Nephron (organoid): ENCODE measurements around the gene SEC61A2.

ENCODE experiments used
- H3K27ac Mint-ChIP-seq, 3 experiments: 2 replicates each; pipeline ENCODE4 v1.8.0; 2020; ENCODE audit warnings: mixed read lengths in 3 of 3, mild to moderate bottlenecking in 2 of 3, moderate library complexity in 1 of 3
- H3K27me3 Mint-ChIP-seq: 2 replicates; pipeline ENCODE4 v1.8.0; 2021; ENCODE audit warnings: low read depth, mild to moderate bottlenecking, moderate library complexity, mixed read lengths
- H3K36me3 Mint-ChIP-seq: 2 replicates; pipeline ENCODE4 v1.8.0; 2020; ENCODE audit warnings: low read depth, mixed read lengths
- H3K4me1 Mint-ChIP-seq: 2 replicates; pipeline ENCODE4 v1.8.0; 2020; ENCODE audit warnings: mixed read lengths
- H3K4me3 Mint-ChIP-seq, 3 experiments: 2 replicates each; pipeline ENCODE4 v1.8.0; 2020; ENCODE audit warnings: mild to moderate bottlenecking in 3 of 3, mixed read lengths in 3 of 3, moderate library complexity in 2 of 3
- H3K9me3 Mint-ChIP-seq: 2 replicates; pipeline ENCODE4 v1.8.0; 2020; ENCODE audit warnings: mixed read lengths
- CTCF ChIP-seq, 3 experiments: fragments of 200-600 bp; sonication (generic); IDR thresholded peaks; one replicate each; pipeline ENCODE4 v1.5.0; 2021; ENCODE audit warnings: antibody characterized with exemption in 3 of 3; ENCODE audit not compliant: unreplicated experiment in 3 of 3

Gene SEC61A2

GRCh38 chr10:12180221-12180974 is 50.9 kb downstream of the SEC61A2 start:
- no peak for TF ChIP-seq CTCF (IDR thresholded peaks at IDR 0.05; ENCODE audit: unreplicated experiment in 3 of 3)
- Mint-ChIP-seq H3K9me3 (no peaks in the 10 kb centered on the region), H3K27ac (no peak overlapping the region), H3K4me1 (no peaks in the 10 kb centered on the region), H3K27me3 (no peaks in the 10 kb centered on the region), H3K36me3 (peaks cover 37% of the 10 kb centered on the region), H3K4me3 (no peak overlapping the region)

GRCh38 chr10:12181065-12181775 is 51.7 kb downstream of the SEC61A2 start:
- Mint-ChIP-seq H3K36me3 (peaks cover 46% of the 10 kb centered on the region), H3K4me1 (no peaks in the 10 kb centered on the region), H3K9me3 (no peaks in the 10 kb centered on the region), H3K27ac (no peak overlapping the region), H3K27me3 (no peaks in the 10 kb centered on the region), H3K4me3 (no peak overlapping the region)
- no peak for TF ChIP-seq CTCF (IDR thresholded peaks at IDR 0.05; ENCODE audit: unreplicated experiment in 3 of 3)

GRCh38 chr10:12184165-12184564 is 54.7 kb downstream of the SEC61A2 start:
- Mint-ChIP-seq H3K36me3 (peaks cover 47% of the 10 kb centered on the region), H3K9me3 (no peaks in the 10 kb centered on the region), H3K4me3 (no peak overlapping the region), H3K27me3 (no peaks in the 10 kb centered on the region), H3K4me1 (no peaks in the 10 kb centered on the region), H3K27ac (no peak overlapping the region)
- no peak for TF ChIP-seq CTCF (IDR thresholded peaks at IDR 0.05; ENCODE audit: unreplicated experiment in 3 of 3)

- no peak overlapping the region for H3K27ac Mint-ChIP-seq
- H3K4me3 Mint-ChIP-seq, result no peak overlapping the region
- no peak for TF ChIP-seq CTCF (IDR thresholded peaks at IDR 0.05; ENCODE audit: unreplicated experiment in 3 of 3)
- H3K9me3 Mint-ChIP-seq, result no peaks in the 10 kb centered on the region
- H3K27me3 Mint-ChIP-seq, result no peaks in the 10 kb centered on the region
- H3K4me1 Mint-ChIP-seq, result peaks cover 3% of the 10 kb centered on the region
- H3K36me3 Mint-ChIP-seq, result peaks cover 38% of the 10 kb centered on the region
These were observed 56.8 kb downstream of the SEC61A2 start for GRCh38 chr10:12186323-12186722.

GRCh38 chr10:12187321-12187905 is 57.9 kb downstream of the SEC61A2 start:
- Mint-ChIP-seq H3K27me3 (no peaks in the 10 kb centered on the region), H3K9me3 (no peaks in the 10 kb centered on the region), H3K36me3 (peaks cover 35% of the 10 kb centered on the region), H3K4me3 (no peak overlapping the region), H3K4me1 (peaks cover 9% of the 10 kb centered on the region), H3K27ac (peak overlapping the region in 1 of 3 experiments; percentile 16)
- no peak for TF ChIP-seq CTCF (IDR thresholded peaks at IDR 0.05; ENCODE audit: unreplicated experiment in 3 of 3)
